DMS53 (cell line): ENCODE data around the gene GBA3.

ENCODE experiments used
- DNase-seq: peaks from one replicate; lab custom pipeline; 2025; lab: John Stamatoyannopoulos, UW

The GBA3 gene

DNA sequence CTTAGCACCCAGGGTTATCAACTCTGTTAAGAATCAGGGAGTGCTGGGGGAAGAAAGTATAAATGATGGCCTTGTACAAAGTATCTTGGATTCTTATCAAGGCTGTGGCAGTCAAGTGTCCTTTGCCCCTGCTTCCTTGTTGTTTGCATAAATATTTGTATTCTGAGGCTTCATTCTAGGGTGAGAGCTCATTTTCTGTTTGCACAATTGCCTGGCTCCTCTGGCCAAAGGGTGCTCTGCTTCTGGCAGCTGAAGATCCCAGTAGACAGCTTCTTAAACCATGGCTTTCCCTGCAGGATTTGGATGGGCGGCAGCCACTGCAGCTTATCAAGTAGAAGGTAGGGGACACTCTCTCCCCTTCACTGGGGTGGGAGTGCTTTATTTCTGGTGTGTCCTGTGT is at the start of gene GBA3:
TSS of gene GBA3 (plus strand) at position 202 of the 400 bp plus-strand sequence.
- DNase-seq = peak; percentile 71

DNA sequence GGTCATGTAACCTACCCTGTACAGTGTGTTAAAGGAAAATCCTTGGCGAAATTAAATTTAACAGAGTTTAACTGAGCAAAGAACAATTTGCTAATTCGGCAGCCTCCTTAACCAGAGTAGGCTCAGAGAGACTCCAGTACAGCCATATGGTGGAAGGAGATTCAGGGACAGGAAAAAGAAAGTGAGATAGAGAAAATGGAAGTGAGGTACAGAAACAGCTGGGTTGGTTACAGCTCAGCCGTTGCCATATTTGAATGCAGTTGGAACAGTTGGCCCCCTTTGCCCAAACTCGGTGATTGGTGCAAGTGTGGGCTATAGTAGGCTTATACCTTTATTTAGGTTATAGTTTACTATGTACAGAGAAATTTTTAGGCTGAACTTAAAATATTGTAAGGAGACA is 48.8 kb upstream of the GBA3 start:
- DNase-seq = no peak

DNA sequence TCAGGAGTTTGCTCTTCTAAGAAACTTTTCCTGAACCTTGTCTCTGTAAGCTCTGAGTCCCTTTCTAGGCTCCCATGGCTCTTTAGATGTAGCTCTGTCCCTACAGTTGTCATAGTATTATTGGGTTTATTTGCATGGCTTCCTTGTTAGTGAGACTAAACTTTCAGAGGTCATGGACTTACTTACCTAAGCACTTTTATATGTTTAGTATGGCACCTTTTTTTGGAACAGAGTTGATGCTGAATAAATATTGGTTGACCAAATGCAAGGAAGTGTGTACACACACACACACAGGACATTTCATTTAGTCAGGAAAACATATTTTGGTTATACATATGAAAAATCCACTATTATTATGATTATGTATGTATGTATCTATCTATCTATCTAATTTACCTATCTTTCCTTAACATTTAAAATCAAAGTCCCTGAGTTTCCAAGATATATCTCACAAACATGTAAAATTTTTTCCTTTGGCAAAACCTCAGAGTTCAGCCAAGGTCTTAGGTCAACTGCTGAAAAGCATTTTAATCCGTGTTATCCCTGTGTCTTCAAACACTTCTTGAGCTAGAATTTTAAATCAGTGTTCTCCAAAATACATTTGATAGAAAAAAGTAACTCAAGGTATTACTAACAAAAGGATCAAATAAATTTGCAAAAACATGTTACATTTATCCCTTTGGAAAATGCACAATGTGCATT is 47.1 kb upstream of the GBA3 start:
- no peak for DNase-seq

DNA sequence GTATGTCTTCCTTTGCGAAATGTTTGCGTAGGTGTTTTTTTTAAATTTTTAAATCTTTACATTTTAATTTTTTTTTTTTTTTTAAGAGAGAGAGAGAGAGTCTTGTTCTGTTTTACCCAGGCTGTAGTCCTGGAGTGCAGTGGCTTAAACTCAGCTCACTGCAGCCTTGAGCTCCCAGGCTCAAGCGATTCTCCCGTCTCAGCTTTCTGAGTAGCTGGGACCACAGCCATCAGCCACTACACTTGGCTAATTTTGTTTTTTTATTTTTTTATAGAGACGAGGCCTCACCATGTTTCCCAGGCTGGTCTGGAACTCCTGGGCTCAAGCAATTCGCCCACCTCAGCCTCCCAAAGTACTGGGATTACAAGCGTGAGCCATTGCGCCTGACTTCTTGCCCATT is 43.7 kb upstream of the GBA3 start:
- DNase-seq = no peak

DNA sequence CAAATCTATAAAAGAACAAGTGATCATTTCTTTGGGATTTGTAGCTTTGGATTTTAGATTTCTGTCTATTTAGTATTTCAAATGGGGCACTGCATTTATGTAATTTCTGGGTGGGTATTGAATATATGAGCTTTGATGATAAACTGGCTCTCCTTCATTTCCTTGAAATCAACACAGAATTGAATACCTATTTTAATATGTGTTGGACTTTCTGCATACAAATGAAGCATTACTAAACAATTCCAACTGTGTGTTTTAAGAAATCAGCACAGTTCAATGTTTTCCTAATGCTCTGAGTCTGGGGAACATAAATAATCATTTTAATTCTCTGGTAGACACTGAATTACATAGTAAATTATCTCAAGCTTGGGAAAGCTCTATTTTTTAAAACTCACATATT is 42.0 kb upstream of the GBA3 start:
- DNase-seq = no peak

DNA sequence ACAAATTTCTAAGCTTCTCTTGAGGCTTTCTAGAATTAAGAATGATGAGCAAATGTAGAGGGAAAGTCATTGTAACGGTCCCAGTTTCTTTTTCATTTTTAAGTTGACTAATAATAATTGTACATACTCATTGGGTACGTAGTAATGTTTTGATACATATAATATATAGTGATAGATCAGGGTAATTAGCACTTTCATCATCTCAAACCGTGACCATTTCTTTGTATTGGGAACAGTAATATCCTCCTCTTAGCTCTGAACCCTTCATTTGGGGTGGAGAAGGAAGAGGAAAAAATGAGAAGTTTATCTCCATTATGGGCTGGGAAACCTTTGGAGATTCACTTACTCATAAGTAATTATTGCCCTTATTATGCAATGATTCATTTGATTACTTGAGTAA is 39.0 kb upstream of the GBA3 start:
- DNase-seq = no peak

DNA sequence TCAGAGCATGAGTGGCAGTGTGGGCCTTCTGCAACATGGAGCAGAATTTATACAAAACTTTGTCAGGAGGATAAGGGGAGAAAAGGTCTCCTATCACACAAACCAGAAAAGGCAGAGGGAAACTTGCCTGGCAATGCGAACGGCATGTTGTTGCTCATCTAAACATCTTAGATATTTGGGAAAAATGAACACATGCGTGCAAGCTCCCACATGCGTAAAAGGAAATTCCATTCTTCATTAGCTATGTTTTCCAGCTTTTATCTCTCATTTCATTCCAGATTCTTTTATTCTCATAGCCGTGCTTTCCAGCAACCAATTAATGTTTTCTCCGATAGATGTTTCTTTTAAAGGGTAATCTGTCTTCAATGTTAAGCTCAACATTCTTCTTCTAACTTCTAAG is 31.3 kb upstream of the GBA3 start:
- DNase-seq = no peak

DNA sequence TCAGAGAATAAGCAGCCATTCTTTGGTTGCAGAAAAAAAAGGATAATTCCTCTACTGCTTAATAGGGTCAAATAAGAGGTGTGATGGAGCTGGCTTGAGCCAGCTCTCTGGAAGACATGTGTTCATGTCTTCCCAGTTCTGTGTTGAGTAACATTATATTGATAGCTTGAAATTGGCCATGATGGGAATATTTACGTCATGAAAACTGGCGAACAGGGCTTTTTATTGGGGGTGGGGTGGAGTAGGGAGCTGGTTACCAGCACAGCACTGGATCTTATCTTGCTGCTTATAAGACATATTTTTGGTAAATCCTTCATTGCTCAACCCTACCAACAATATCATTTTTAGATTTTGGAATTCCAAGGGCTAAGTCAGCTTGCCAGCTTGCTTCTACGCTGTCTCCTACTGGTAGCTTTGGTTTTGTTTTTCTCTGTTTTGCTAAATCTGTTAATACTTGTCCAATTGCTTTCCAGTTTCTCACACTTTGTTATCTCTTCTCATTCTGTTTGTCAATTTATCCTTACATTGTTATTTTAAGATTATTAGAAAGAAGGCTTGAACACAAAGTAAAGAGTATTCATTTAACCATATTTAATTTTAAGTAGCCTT is 25.3 kb upstream of the GBA3 start:
- no peak for DNase-seq

DNA sequence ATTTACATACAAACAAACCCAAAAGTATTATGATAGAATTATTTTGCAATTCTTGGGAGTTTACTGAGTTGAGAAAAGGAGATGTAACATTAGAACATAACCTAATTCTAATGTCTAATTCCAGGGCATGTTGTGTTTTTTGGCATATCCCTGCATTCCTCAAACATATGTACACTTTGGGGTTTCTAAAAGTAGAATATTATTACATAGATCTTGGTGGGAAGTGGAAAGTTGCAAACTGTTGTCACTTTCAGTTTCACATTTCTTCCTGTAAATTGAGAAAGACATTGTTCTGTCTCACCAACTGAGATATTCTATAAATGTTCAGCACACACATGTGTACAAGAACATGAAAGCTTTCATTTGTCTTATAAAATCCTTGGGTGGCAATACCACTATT is 24.4 kb upstream of the GBA3 start:
- no peak for DNase-seq

DNA sequence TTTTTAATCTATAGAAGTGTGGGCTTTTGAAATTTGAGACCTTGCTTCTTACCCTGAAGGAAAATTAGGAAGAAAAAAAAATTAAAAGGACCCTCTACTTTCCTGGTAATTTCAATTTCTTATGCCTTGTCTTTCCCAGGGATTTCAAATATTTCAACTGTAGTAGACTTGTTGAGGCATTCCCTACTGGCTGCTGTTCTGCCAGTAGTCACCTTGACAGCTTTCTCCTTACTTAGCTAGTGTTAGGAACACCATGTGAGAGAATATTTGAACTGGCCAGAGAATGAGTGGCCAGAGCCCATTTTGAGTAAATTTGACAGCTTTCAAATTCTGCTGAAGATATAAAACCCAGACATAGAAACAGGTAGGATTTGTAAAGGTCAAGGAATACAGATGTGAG is 24.0 kb upstream of the GBA3 start:
- DNase-seq = no peak

DNA sequence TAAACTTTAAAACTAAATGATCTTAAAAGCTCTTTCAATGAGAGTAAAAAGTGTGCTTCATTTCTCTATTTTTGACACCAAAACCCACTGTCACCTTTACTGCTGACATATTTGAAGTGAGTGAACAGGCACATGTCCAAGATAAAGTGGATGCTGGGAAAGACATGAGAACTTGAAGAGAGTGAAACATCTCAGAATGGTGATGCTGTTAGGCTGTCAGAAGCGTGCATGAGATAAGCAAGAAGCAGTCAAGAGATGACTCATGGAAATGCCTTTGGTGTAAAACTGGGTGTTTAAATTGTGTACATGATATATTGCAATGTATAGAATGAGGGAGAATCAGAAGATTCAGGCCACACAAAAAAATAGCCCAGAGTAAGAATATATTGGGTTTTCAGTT is 21.8 kb upstream of the GBA3 start:
- no peak for DNase-seq

DNA sequence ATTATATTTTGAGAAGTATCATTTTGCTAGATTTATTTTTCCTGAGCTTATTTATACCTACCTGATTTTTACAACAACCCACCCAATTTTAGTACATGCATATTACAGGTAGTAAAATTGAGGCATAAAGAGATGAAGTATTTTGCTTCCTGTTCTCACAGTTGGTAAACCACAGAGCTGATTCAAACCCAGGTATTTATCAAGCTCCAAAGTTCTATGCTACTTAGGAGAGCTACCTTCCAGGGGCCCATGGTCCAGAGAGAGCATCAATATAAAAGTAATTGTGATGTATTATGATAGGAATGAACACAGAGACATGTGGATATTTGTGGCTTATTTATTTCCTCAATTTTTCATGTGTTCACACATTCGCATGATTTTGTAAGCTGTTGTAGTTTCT is 20.2 kb upstream of the GBA3 start:
- DNase-seq = no peak

DNA sequence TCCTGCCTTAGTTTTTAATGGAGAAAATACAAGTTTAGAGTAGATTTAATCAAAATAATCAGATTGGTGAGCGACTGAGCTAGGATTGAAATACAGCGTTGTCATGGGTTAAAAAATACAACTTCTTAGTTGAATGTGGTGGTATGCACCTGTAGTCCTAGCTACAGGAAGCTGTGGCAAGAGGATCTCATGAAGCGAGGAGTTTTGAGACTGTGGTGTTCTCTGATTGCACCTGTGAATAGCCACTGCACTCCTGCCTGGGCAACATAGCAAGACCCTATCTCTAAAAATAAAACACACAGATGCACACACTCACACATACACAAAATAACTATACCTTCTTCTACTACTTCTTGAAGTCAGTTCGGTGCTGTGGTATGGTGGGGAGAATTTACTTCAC is 19.8 kb upstream of the GBA3 start:
- DNase-seq = no peak

DNA sequence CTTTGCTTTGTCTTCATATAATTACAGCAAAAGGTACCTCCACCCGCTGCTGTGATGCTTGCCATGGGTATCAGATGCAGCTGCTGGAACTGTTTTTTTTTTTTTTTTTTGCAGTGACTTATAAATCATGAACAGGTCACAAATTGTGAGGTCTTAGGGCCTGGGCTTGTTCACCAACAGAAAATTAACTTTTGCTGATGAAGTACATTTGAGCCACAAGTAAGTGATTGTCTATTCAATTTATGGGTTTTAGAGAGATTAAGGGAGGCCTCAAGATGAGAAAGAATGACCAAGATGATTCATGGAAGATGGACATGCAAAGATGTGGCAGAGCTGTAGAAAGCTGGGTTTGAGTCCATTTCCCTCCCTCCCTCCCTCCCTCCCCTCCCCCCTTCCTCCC is 18.0 kb upstream of the GBA3 start:
- DNase-seq = no peak

DNA sequence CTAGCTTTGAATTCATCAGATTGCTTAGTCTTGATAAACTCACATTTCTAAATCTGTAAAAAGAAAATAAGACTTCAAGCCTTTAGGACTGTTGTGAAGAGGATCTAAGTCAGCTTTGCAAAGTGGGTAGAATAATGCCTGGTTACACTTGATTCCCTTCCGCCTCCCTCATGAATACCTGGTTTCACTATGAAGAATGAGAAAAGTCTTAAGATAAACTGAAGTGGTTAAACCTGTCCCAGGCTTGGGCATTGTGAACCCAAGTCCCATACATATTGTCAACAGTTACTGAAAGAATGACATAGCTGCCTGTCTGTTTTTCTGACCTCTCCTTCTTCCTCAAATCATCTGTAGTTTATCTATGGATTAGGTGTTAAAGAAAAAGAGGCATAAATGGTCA is 16.7 kb upstream of the GBA3 start:
- DNase-seq = no peak

DNA sequence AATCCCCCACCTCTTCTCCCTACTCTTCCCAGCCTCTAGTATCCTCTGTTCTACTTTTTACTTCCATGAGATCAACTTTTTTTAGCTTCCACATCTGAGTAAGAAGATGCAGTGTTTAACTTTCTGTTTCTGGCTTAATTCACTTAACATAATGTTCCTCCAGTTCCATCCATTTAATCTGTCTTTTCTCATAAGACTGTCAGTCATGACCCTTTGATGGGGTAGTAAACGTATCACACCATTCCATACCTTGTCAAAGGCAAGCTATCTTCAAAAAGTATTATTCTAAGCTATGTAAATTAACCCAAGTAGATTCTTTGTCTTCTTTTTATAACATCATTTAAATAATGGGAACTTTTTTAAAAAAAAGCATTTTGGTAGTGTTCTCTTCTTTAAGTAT is 15.0 kb upstream of the GBA3 start:
- no peak for DNase-seq

DNA sequence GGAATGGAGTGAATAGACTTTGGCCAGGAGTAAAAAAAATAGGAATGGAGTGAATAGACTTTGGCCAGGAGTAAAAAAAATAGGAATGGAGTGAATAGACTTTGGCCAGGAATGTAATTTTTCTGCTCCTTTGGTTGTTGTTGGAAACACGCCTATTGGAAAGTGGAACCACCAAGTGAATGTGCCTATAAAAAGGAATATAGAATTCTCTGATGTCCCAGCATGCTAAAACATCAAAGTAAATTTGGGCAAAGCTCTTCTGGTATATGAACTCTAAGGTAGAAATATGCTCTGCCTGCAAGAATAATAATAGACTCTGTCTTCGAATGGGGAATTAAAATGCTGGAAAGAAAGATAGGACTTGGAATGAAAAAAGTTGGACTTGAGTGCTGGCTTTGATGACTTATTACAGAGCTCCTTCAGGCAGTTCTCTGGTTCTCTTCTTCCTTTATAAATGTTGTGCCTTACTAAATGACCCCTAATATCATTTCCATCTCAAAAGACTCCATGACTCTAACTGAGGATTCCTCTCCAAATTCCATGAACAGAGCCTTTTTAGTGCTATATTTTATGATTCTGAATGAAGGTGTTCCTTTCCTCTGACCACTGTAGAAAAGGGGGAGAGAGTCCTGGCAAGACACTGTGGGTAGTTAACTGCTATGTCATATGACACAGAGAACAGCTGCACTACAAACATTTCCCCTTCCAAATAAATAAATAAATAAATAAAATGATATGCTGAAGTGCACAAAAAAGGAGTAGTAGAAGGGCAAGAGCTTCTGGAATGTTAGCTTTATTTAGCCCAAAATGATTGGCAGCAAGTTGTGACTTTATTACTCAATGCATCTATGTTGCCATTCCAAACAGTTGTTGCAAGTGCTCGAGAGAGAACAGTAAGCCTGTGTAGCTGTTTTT is 13.5 kb upstream of the GBA3 start:
- no peak for DNase-seq

DNA sequence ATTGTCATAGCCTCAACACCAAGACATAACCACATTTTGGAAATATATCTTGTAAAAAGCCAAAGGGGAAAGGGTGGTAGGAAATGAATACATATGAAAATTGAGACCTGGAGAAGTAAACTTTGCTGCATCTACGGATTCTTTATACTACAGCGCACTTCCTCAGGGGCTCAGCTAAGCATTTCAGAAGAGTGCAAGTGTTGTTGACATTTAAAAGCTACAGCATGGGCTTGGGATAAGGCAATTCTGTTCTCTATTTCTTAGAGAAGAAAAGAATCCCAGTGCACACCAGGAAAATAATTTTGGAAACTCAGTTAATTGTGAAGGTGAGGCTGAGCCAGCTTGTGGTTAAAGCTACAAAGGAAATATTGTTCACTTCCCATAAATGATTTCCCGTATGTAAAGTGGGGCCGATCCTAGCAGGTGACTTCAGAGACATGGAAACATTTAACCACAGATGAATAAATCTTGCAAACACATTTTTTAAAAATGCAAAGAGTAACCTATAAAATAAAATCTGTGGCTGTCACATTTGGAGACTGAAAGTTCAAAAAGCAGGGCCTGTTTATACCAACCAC is 12.6 kb upstream of the GBA3 start:
- no peak for DNase-seq

DNA sequence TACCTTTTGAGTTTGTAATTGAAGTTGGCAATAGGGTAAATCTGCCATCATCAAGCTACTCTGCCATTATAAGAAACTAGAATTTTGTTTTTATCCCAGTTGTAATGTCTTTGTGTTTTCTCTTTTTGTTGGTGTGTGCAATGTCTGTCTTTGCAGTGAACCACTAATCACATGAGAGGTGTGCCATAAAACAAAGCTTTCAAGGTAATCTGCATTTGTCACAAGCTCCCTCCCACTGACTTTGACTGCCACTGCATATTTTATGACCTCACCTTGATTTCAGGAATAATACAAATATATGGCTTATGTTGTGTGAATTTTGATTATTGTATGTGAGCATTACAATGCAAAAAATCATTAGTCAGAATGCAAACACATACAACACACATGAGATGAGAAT is 9.0 kb upstream of the GBA3 start:
- DNase-seq = no peak

DNA sequence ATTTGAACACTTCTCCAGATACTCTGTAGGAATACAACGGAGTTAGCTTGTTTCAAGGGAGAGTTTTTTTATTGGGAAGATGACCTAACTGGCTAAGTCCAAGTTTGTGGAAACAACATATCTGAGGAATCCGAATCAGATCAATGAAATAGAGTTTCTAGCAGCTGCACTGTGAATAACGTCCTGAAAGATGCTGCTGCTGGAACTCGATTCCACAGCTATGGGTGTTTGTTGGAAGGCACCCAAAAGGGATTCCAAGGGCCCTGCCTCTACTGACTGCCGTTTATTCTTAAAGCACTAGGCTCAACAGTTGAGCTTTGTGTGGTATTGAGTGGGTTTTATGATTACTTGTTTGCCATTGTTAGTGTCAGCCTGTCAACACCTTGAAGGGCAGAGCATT is 6.6 kb upstream of the GBA3 start:
- DNase-seq = no peak

DNA sequence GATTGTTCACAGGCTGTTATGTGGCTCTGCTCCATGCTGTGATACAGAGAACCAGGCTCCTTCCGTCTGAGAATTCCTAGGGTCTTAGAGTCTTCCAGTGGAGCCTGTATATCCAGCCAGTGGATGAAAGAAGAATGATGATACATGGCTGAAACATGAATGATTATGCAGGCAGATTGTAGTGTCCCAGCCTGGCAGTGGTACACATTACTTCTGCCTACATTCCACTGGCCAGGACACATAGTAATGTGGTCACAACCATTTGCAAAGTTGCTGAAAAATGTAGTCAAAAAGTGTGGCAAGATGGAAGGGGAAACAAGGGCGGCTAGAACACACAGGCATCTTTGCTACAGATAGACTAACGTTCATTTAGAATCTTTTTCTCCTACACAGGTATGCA is 4.5 kb upstream of the GBA3 start:
- DNase-seq = no peak

DNA sequence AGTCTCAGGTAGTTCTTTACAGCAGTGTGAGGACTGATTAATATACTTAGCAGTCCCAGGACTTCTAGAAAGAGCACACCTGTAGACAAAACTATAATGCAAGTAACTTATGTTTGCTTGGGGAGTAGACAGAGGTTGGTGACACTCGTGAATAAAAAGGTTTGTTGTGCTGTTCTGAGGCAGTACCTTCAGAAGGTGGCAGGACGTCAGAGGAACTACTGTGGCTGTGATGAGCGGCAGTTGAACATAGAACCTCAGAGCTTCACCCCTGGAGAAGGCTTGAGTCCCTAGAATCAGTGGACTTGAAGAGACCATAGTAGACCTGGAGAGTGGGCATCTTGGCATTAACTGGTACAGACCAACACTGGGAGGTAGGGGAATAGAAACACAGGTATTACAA is 3.3 kb upstream of the GBA3 start:
- no peak for DNase-seq

DNA sequence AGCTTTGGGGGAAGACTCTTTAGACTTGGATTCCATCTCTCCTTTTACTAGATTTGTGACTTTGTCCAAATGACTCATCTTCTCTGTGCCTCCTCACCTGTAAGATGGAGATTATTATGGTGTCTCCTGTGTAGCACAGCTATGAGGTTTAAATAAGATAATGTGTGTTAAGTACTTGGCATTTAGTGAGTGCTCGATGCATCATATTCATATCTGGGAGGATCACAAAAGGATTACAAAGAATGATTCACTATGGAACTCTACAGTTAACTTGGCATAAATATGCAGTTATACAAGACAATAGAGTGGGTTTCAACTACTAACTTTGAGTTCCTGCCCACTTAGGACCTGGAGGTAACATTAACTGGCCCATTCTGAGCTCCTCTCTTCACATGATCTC is 2.3 kb downstream of the GBA3 start:
- no peak for DNase-seq
